ENCODE measurements around the gene ANKFY1. TPM values are rescaled to one million over a fixed set of nuclear protein-coding genes. Genes with fewer than 3 reads are reported as not detected.

ANKFY1 gene
- polyA plus RNA-seq, 1 of the 3 experiments (the other 2 are of a cell fraction): 29.6 TPM

- peaks cover 0 to 26% of the 10 kb centered on the region in 2 experiments; a peak in 1 of 4 replicates for H3K4me1 ChIP-seq (ENCODE audit: control insufficient read depth in 1 of 2, insufficient read depth in 2 of 2, low read depth in 1 of 2, low read length in 1 of 2)
- no peak for DNase-seq
- no peak overlapping the region for H3K4me3 ChIP-seq (ENCODE audit: low read depth in 2 of 2, low read length in 1 of 2)
- no peaks in the 10 kb centered on the region for H3K79me2 ChIP-seq (ENCODE audit: insufficient read depth)
- H3K9ac ChIP-seq: no peak overlapping the region
- no peaks in the 10 kb centered on the region for H3F3A ChIP-seq (replicated peaks; ENCODE audit: insufficient read depth)
- no peak overlapping the region for H3K4me2 ChIP-seq
- ChIA-PET CTCF (interaction anchor here (0.7 to 1.2 kb wide), 3 partner anchors 88 to 259 kb away, joined by 3 read pairs; no protein-coding TSS in a partner anchor), POLR2A (interaction anchor here (3.1 kb wide), 1 partner anchor 18 kb away, joined by 14 read pairs; no protein-coding TSS in a partner anchor)
- no peaks in the 10 kb centered on the region for H3K9me2 ChIP-seq
- no peaks in the 10 kb centered on the region for H3K27me3 ChIP-seq (ENCODE audit: insufficient read depth)
- no peak for TF ChIP-seq REST (IDR thresholded peaks at IDR 0.05; ENCODE audit: low read depth, low read length)
- TF ChIP-seq POLR2AphosphoS5 (IDR thresholded peaks at IDR 0.05; ENCODE audit: low read depth, low read length): 0 out of 2 replicates have a peak, but pooled peaks have one; percentile 2
- 91% methylated on average over 6 of the region's 6 CpGs for WGBS (ENCODE audit: low lambda C conversion rate)
- H4K20me1 ChIP-seq (ENCODE audit: insufficient read depth): no peaks in the 10 kb centered on the region
- H2AFZ ChIP-seq (ENCODE audit: low read depth): no peak overlapping the region
- H3K36me3 ChIP-seq (replicated peaks in 1 of 2; ENCODE audit: control insufficient read depth in 1 of 2, insufficient read depth in 2 of 2, low read length in 1 of 2): peaks cover 12 to 39% of the 10 kb centered on the region in 2 experiments
- H3K9me3 ChIP-seq: no peaks in the 10 kb centered on the region
- H3K27ac ChIP-seq (ENCODE audit: low read depth in 2 of 2, low read length in 1 of 2): peak overlapping the region in 1 of 2 experiments; percentile 47; a peak in 1 of 4 replicates
These were observed 101.5 kb downstream of the ANKFY1 start for GRCh38 chr17:4162321-4162720.

GRCh38 chr17:4161967-4162305, 101.8 kb downstream of the ANKFY1 start:
- 88% methylated on average over 9 of the region's 9 CpGs for WGBS (ENCODE audit: low lambda C conversion rate)

More at GRCh38 chr17:4161967-4162305, 101.8 kb downstream of the ANKFY1 start:
- DNase-seq: no peak
- H3K9ac ChIP-seq: no peak overlapping the region
- H4K20me1 ChIP-seq (ENCODE audit: insufficient read depth): no peaks in the 10 kb centered on the region
- POLR2A ChIA-PET: interaction anchor here (3.1 kb wide), 1 partner anchor 18 kb away, joined by 14 read pairs; no protein-coding TSS in a partner anchor
- H3K4me2 ChIP-seq: no peak overlapping the region
- H3K36me3 ChIP-seq (replicated peaks in 1 of 2; ENCODE audit: control insufficient read depth in 1 of 2, insufficient read depth in 2 of 2, low read length in 1 of 2): peaks cover 12 to 39% of the 10 kb centered on the region in 2 experiments
- CTCF ChIA-PET: interaction anchor here (1.2 kb wide), 1 partner anchor 248 kb away, joined by 3 read pairs; no protein-coding TSS in a partner anchor
- peaks cover 0 to 26% of the 10 kb centered on the region in 2 experiments; a peak in 1 of 4 replicates for H3K4me1 ChIP-seq (ENCODE audit: control insufficient read depth in 1 of 2, insufficient read depth in 2 of 2, low read depth in 1 of 2, low read length in 1 of 2)
- no peaks in the 10 kb centered on the region for H3F3A ChIP-seq (replicated peaks; ENCODE audit: insufficient read depth)
- peak overlapping the region in 1 of 2 experiments; percentile 76; a peak in 2 of 4 replicates for H3K27ac ChIP-seq (ENCODE audit: low read depth in 2 of 2, low read length in 1 of 2)
- no peaks in the 10 kb centered on the region for H3K79me2 ChIP-seq (ENCODE audit: insufficient read depth)
- TF ChIP-seq RXRA (IDR thresholded peaks at IDR 0.05; ENCODE audit: borderline replicate concordance, low read depth) (no peak), MAX (IDR thresholded peaks at IDR 0.05; ENCODE audit: low read depth) (no peak), NFIC (IDR thresholded peaks at IDR 0.05; ENCODE audit: borderline replicate concordance) (no peak), FOSL2 (IDR thresholded peaks at IDR 0.05; ENCODE audit: borderline replicate concordance, low read depth) (no peak), FOXM1 (IDR thresholded peaks at IDR 0.05; ENCODE audit: low read depth) (no peak), RCOR1 (IDR thresholded peaks at IDR 0.05; ENCODE audit: low read length) (no peak), ZBTB33 (IDR thresholded peaks at IDR 0.05; ENCODE audit: borderline replicate concordance, low read depth) (no peak), ELF1 (IDR thresholded peaks at IDR 0.05) (no peak), EP300 (IDR thresholded peaks at IDR 0.05; ENCODE audit: borderline replicate concordance in 1 of 2, low read depth in 1 of 2, low read length in 1 of 2) (no peak), IRF3 (IDR thresholded peaks at IDR 0.05; ENCODE audit: low read depth, low read length) (no peak)
- no peak overlapping the region for H2AFZ ChIP-seq (ENCODE audit: low read depth)
- no peak overlapping the region for H3K4me3 ChIP-seq (ENCODE audit: low read depth in 2 of 2, low read length in 1 of 2)
- H3K9me2 ChIP-seq: no peaks in the 10 kb centered on the region
- H3K9me3 ChIP-seq: no peaks in the 10 kb centered on the region
- no peaks in the 10 kb centered on the region for H3K27me3 ChIP-seq (ENCODE audit: insufficient read depth)

Measured in SK-N-SH (cell line).